Prostate gland (tissue), 2 donors: Measurements from ENCODE around the gene RPL13.

Experiments used
- CTCF ChIP-seq, 4 experiments: fragments of 200-600 bp in 2 of 4; fragments of 450-650 bp in 2 of 4; sonication (generic) in 2 of 4; IDR thresholded peaks; 1 replicate in 3 of 4; 2 replicates in 1 of 4; pipeline ENCODE4 v1.5.1; 2016 to 2019; ENCODE audit warnings: antibody characterized with exemption in 4 of 4, mild to moderate bottlenecking in 2 of 4, moderate library complexity in 2 of 4
- POLR2A ChIP-seq: fragments of 450-650 bp; IDR thresholded peaks from one replicate; pipeline ENCODE4 v1.6.1; 2016; ENCODE audit warnings: antibody characterized with exemption, mild to moderate bottlenecking
- POLR2AphosphoS5 ChIP-seq: sonication (generic); formaldehyde crosslinking; IDR thresholded peaks from one replicate; pipeline ENCODE4 v1.6.1; 2017; ENCODE audit warnings: antibody characterized with exemption

GRCh38 chr16:89599902-89600301 lies 39.4 kb downstream of the RPL13 start:
- no peak for TF ChIP-seq POLR2A
- TF ChIP-seq CTCF (IDR thresholded peaks at IDR 0.05), result no peak
- no peak for TF ChIP-seq POLR2AphosphoS5
